Measurements from ENCODE around the gene MDC1. TPM values are rescaled to one million over a fixed set of nuclear protein-coding genes. Genes with fewer than 3 reads are reported as not detected.

The MDC1 gene
- total and polyA plus RNA-seq, 2 of the 13 experiments (the other 11 are each of a cell fraction or from before 2014, with no cell fraction given): 8.4 to 14.0 TPM

GRCh38 chr6:30743099-30744053 is 26.3 kb upstream of the MDC1 start (continued):
- TF ChIP-seq, protein P1, sequence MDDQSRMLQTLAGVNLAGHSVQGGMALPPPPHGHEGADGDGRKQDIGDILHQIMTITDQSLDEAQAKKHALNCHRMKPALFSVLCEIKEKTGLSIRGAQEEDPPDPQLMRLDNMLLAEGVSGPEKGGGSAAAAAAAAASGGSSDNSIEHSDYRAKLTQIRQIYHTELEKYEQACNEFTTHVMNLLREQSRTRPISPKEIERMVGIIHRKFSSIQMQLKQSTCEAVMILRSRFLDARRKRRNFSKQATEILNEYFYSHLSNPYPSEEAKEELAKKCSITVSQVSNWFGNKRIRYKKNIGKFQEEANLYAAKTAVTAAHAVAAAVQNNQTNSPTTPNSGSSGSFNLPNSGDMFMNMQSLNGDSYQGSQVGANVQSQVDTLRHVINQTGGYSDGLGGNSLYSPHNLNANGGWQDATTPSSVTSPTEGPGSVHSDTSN (CRISPR knock-in tag; IDR thresholded peaks at IDR 0.05; ENCODE audit: borderline replicate concordance): no peak
- TF ChIP-seq HIVEP1 (CRISPR knock-in tag; IDR thresholded peaks at IDR 0.05): no peak
- TF ChIP-seq ZBTB49 (CRISPR knock-in tag; IDR thresholded peaks at IDR 0.05; ENCODE audit: borderline replicate concordance): no peak
- no peak for TF ChIP-seq HMGA1 (CRISPR knock-in tag; conservative IDR thresholded peaks at IDR 0.05)
- TF ChIP-seq ETV6 (CRISPR knock-in tag; conservative IDR thresholded peaks at IDR 0.05): no peak
- no peak for TF ChIP-seq ZNF296 (CRISPR knock-in tag; conservative IDR thresholded peaks at IDR 0.05)
- TF ChIP-seq ZNF589 (CRISPR knock-in tag; conservative IDR thresholded peaks at IDR 0.05): no peak
- no peak for TF ChIP-seq HES4 (CRISPR knock-in tag; IDR thresholded peaks at IDR 0.05; ENCODE audit: borderline replicate concordance)
- TF ChIP-seq ELF4 (CRISPR knock-in tag; IDR thresholded peaks at IDR 0.05; ENCODE audit: borderline replicate concordance): peak; percentile 50; the same call in 1 of the 2 replicates
- no peak for TF ChIP-seq CENPX (CRISPR knock-in tag; IDR thresholded peaks at IDR 0.05)
- peak; percentile 70 for TF ChIP-seq POLR2G (IDR thresholded peaks at IDR 0.05; ENCODE audit: low read depth, low read length)
- no peak for TF ChIP-seq SMAD3 (CRISPR knock-in tag; IDR thresholded peaks at IDR 0.05)
- TF ChIP-seq KDM4B (CRISPR knock-in tag; IDR thresholded peaks at IDR 0.05): no peak; the same call in 1 of the 2 replicates
- TF ChIP-seq ZNF136 (CRISPR knock-in tag; IDR thresholded peaks at IDR 0.05; ENCODE audit: low read depth): no peak
- no peak; the same call in 1 of the 2 replicates for TF ChIP-seq ZBTB21 (CRISPR knock-in tag; IDR thresholded peaks at IDR 0.05)
- no peak; the same call in none of the 2 replicates for TF ChIP-seq AKNA (CRISPR knock-in tag; IDR thresholded peaks at IDR 0.05; ENCODE audit: borderline replicate concordance)
- TF ChIP-seq ZNF672 (CRISPR knock-in tag; IDR thresholded peaks at IDR 0.05): no peak
- no peak; the same call in 1 of the 2 replicates for TF ChIP-seq CBFB (CRISPR knock-in tag; IDR thresholded peaks at IDR 0.05)
- no peak for TF ChIP-seq CREB1 (IDR thresholded peaks at IDR 0.05)
- TF ChIP-seq CREB1 (CRISPR knock-in tag; IDR thresholded peaks at IDR 0.05): no peak
- TF ChIP-seq DRAP1 (CRISPR knock-in tag; IDR thresholded peaks at IDR 0.05): no peak

Data from HepG2 (cell line).